Right lobe of liver (tissue), 6 donors: Measurements from ENCODE around the gene UBAP1L. TPM values are rescaled to one million over a fixed set of nuclear protein-coding genes. Genes with fewer than 3 reads are reported as not detected.
"Not testable (repeated sequence)": the region's sequence is repeated elsewhere in the genome, so short reads cannot be mapped to it uniquely, and the experiment has no call there.

Experiments used
- ATAC-seq, 4 donors: fragments of 200-7000 bp; cut with Tn5 transposase; one replicate each; pipeline ENCODE4 v1.9.1; 2020; ENCODE audit warnings: mild to moderate bottlenecking in 4 of 4, moderate library complexity in 4 of 4
- DNase-seq, 3 donors: peaks; one replicate each; pipeline ENCODE4 v3.0.0-alpha.2; 2020
- H3K27ac ChIP-seq, 3 donors: fragments of 200-600 bp; one replicate each; pipeline ENCODE4 v1.8.0; 2022
- H3K27me3 ChIP-seq, 2 donors: fragments of 200-600 bp; one replicate each; pipeline ENCODE4 v1.8.0; 2022
- H3K36me3 ChIP-seq, 4 donors: fragments of 200-600 bp; sonication (generic) in 1 of 4; one replicate each; pipeline versions ENCODE4 v1.5.1 to v1.8.0; 2017 to 2022; ENCODE audit warnings: control low read depth in 1 of 4
- H3K4me1 ChIP-seq, 4 donors: fragments of 200-600 bp; sonication (generic) in 1 of 4; one replicate each; pipeline versions ENCODE4 v1.5.1 to v1.8.0; 2017 to 2022; ENCODE audit warnings: control low read depth in 1 of 4
- H3K4me3 ChIP-seq, 3 donors: fragments of 200-600 bp; one replicate each; pipeline ENCODE4 v1.8.0; 2022
- H3K9me3 ChIP-seq, 4 donors: fragments of 200-600 bp; sonication (generic) in 1 of 4; one replicate each; pipeline versions ENCODE4 v1.5.1 to v1.8.0; 2017 to 2022; ENCODE audit warnings: control low read depth in 1 of 4
- POLR2A ChIP-seq: fragments of 450-650 bp; IDR thresholded peaks from one replicate; pipeline ENCODE4 v1.6.1; 2017; ENCODE audit warnings: antibody characterized with exemption, mild to moderate bottlenecking
- WGBS: methylation state at CpG from one replicate; pipeline ENCODE4 v1.1.6; 2018; ENCODE audit warnings: low coverage, low lambda C conversion rate; ENCODE audit not compliant: insufficient coverage; ENCODE audit errors: missing lambda C conversion rate; 5-methylcytosine and 5-hydroxymethylcytosine counted together
- intact Hi-C, 2 donors: fragments of 100-400 bp; cut with DNase I; formaldehyde crosslinking; loops; one replicate each; pipeline versions ENCODE4 v1.11.2 to v1.14.1; 2022
- total RNA-seq, 6 experiments: library from RNA; depleted of rRNA in 2 of 6; stranded (reverse); fragments of >200 nt in 2 of 6; fragmentation: NEBNext Ultra II Directional in 3 of 6; extraction: Animal tissue kit (Norgen Biotek cat#: 25700) in 3 of 6; gene quantifications; one replicate each; pipeline versions ENCODE4 v1.1.0 to v1.2.4, GENCODE V29; 2016 to 2023
- TF ChIP-seq, protein P1 (sequence below), 4 donors: fragments of 200-600 bp in 3 of 4; fragments of 450-650 bp in 1 of 4; IDR thresholded peaks; one replicate each; pipeline versions ENCODE4 v1.5.1 to v1.8.0; 2016 to 2022; ENCODE audit warnings: antibody characterized with exemption in 4 of 4, mild to moderate bottlenecking in 2 of 4
- donor health status: DM: no; HTN: yes; CAD: no.
- donor health status: DM: no; HTN: no; CAD: no.
- donor health status: DM: no; HTN: no; CAD: no.
- donor health status: DM: no; HTN: yes; CAD: no.
- donor health status: DM: no; HTN: yes; CAD: no.

UBAP1L gene
- total RNA-seq, 6 experiments from 2014 or later, result 1.6 to 5.9 (median 3.0) TPM

DNA sequence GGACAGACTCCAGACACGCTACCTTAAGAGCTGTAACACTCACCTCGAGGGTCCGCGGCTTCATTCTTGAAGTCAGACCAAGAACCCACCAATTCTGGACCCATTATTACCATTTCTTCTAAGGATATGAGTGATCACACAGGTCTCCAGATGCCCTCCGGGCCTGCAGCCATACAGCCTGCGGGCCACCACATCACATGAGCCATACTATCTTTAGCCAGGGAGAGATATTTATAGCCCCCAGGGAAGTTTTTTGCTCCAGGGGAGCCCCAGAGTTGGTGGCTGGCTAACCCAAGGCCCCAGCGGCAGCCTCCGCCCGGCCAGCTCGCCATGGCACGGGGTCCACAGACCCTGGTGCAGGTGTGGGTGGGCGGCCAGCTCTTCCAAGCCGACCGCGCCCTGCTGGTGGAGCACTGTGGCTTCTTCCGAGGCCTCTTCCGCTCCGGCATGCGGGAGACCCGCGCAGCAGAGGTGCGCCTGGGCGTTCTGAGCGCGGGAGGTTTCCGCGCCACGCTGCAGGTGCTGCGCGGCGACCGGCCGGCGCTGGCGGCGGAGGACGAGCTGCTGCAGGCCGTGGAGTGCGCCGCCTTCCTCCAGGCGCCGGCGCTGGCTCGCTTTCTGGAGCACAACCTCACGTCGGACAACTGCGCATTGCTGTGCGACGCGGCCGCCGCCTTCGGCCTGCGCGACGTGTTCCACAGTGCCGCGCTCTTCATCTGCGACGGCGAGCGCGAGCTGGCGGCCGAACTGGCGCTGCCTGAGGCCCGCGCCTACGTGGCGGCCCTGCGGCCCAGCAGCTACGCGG lies 38.3 kb downstream of the UBAP1L start, which contains the start of gene KBTBD13:
Gene KBTBD13, plus strand, starts transcription at position 261 of the 805 bp plus-strand sequence. Its CDS starts 70 bp downstream, at position 331.
- Histone ChIP-seq H3K36me3 (no peaks in the 10 kb centered on the region), H3K4me3 (no peak within 1 kb of the TSS), H3K4me1 (no peaks in the 10 kb centered on the region), H3K27ac (no peak within 1 kb of the TSS), H3K9me3 (no peaks in the 10 kb centered on the region), H3K27me3 (no peaks in the 10 kb centered on the region)
- DNase-seq, result no peak
- 86% methylated on average over 8 of the region's 73 CpGs for WGBS
- TF ChIP-seq, protein P1, sequence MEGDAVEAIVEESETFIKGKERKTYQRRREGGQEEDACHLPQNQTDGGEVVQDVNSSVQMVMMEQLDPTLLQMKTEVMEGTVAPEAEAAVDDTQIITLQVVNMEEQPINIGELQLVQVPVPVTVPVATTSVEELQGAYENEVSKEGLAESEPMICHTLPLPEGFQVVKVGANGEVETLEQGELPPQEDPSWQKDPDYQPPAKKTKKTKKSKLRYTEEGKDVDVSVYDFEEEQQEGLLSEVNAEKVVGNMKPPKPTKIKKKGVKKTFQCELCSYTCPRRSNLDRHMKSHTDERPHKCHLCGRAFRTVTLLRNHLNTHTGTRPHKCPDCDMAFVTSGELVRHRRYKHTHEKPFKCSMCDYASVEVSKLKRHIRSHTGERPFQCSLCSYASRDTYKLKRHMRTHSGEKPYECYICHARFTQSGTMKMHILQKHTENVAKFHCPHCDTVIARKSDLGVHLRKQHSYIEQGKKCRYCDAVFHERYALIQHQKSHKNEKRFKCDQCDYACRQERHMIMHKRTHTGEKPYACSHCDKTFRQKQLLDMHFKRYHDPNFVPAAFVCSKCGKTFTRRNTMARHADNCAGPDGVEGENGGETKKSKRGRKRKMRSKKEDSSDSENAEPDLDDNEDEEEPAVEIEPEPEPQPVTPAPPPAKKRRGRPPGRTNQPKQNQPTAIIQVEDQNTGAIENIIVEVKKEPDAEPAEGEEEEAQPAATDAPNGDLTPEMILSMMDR (IDR thresholded peaks at IDR 0.05), result no peak
- no peak for TF ChIP-seq POLR2A
- peak in 1 of 4 donors; percentile 8 for ATAC-seq
- intact Hi-C loops, result no loop called here

DNA sequence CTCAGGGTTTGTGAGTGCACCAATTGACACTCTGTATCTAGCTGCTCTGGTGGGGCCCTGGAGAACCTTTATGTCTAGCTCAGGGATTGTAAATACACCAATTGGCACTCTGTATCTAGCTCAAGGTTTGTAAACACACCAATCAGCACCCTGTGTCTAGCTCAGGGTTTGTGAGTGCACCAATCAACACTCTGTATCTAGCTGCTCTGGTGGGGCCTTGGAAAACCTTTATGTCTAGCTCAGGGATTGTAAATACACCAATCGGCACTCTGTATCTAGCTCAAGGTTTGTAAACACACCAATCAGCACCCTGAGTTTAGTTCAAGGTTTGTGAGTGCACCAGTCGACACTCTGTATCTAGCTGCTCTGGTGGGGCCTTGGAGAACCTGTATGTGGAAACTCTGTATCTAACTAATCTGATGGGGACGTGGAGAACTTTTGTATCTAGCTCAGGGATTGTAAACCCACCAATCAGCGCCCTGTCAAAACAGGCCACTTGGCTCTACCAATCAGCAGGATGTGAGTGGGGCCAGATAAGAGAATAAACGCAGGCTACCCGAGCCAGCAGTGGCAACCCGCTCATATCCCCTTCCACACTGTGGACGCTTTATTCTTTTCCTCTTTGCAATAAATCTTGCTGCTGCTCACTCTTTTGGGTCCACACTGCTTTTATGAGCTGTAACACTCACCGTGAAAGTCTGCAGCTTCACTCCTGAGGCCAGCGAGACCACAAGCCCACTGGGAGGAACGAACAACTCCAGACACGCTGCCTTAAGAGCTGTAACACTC lies 39.2 kb downstream of the UBAP1L start:
- ATAC-seq, H3K4me3 ChIP-seq, intact Hi-C loops, H3K9me3 ChIP-seq, DNase-seq, H3K4me1 ChIP-seq, H3K27ac ChIP-seq, H3K27me3 ChIP-seq, H3K36me3 ChIP-seq: not testable (repeated sequence)
- WGBS, result 69% methylated on average over 8 of the region's 12 CpGs

DNA sequence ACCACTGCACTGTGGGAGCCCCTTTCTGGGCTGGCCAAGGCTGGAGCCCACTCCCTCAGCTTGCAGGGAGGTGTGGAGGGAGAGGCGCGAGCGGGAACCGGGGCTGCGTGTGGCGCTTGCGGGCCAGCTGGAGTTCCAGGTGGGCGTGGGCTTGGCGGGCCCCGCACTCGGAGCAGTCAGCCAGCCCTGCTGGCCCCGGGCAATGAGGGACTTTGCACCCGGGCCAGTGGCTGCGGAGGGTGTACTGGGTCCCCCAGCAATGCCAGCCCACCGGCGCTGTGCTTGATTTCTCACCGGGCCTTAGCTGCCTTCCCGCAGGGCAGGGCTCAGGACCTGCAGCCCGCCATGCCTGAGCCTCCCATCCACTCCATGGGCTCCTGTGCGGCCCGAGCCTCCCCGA lies 40.1 kb downstream of the UBAP1L start:
- H3K27ac ChIP-seq, H3K27me3 ChIP-seq, H3K9me3 ChIP-seq, ATAC-seq, H3K4me3 ChIP-seq, H3K4me1 ChIP-seq, DNase-seq, intact Hi-C loops, H3K36me3 ChIP-seq: not testable (repeated sequence)
- no CpG with 5 or more reads among the region's 22 CpGs for WGBS

DNA sequence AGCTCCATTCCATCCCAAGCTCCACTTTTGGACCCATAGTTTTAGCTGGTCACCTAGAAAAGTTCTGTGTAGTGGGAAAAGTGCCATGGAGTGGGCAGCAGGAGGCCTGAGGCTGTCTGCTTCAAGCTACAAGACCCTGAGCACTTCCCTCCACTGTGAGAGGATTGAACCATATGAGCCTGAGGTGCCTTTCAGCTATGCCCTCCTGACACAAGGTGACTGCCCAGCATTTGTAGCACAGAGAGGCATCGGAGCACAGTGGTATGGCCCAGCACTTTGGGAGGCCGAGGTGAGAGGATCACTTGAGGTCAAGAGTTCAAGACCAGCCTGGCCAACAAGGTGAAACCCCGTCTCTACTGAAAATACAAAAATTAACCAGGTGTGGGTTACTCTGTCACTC lies 42.4 kb downstream of the UBAP1L start:
- H3K27me3 ChIP-seq, result peaks cover 0 to 1% of the 10 kb centered on the region in 2 donors
- 92% methylated on average over 2 of the region's 3 CpGs for WGBS
- DNase-seq (no peak), ATAC-seq (no peak)
- H3K4me1 ChIP-seq, result peaks cover 0 to 4% (median 0%) of the 10 kb centered on the region in 4 donors
- TF ChIP-seq, protein P1 (IDR thresholded peaks at IDR 0.05), result no peak
- no peak for TF ChIP-seq POLR2A
- H3K9me3 ChIP-seq, result no peaks in the 10 kb centered on the region
- H3K36me3 ChIP-seq, result no peaks in the 10 kb centered on the region
- intact Hi-C loops, result no loop called here
- H3K27ac ChIP-seq, result no peak overlapping the region
- no peak overlapping the region for H3K4me3 ChIP-seq

DNA sequence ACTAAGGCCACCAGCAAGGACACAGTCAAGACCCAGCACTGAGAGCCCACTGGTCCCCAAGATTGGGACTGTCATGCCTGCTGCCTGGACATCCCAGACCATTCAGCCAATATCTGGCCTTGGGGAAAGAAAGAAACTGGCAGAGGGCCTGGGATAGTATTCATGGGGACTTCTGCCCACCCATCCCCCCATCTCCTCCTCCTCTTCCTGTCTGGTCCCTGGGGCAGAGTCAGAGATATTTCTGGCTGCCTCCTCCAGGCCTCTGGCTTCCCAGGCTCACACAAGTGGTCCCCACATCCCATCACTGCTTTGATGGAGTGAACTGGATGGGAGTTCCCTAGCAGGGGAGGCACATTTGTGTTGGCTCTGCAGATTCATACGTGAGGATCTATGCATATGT lies 43.0 kb downstream of the UBAP1L start:
- H3K36me3 ChIP-seq, result no peaks in the 10 kb centered on the region
- H3K27me3 ChIP-seq, result peaks cover 0 to 4% of the 10 kb centered on the region in 2 donors
- no peak overlapping the region for H3K27ac ChIP-seq
- DNase-seq (no peak), ATAC-seq (peak in 1 of 4 donors; percentile 23)
- WGBS, result 86% methylated on average over 1 of the region's 1 CpG
- H3K4me3 ChIP-seq, result no peak overlapping the region
- intact Hi-C loops, result no loop called here
- no peaks in the 10 kb centered on the region for H3K9me3 ChIP-seq
- H3K4me1 ChIP-seq, result peaks cover 0 to 6% (median 0%) of the 10 kb centered on the region in 4 donors
- TF ChIP-seq, protein P1 (IDR thresholded peaks at IDR 0.05), result no peak
- TF ChIP-seq POLR2A, result no peak
